Measurements from ENCODE around the gene TCAIM. TPM values are rescaled to one million over a fixed set of nuclear protein-coding genes. Genes with fewer than 3 reads are reported as not detected.

Gene TCAIM
- total and polyA plus RNA-seq, 12 donors, result 13.5 to 43.9 (median 33.3) TPM

- intact Hi-C loops (cut with DNase I), result loop anchor here in 4 of 10 donors (5.0 to 10.0 kb wide), 3 partner anchors 100 to 177 kb away; no protein-coding TSS in a partner anchor
- H3K4me3 ChIP-seq, result peak overlapping the region; percentile 49 to 84 (median 70)
- peak overlapping the region in 9 of 10 donors; percentile 95 to 98 (median 96) for H3K27ac ChIP-seq
- no peaks in the 10 kb centered on the region for H3K36me3 ChIP-seq
- H3K27me3 ChIP-seq, result no peaks in the 10 kb centered on the region
- TF ChIP-seq CTCF (IDR thresholded peaks at IDR 0.05), result no peak
- no peaks in the 10 kb centered on the region for H3K9me3 ChIP-seq
- WGBS, 2 donors, result 67 to 70% methylated on average over 5 of the region's 5 CpGs
- no peak for ATAC-seq
- no peak for DNase-seq
- peaks cover 0 to 40% (median 30%) of the 10 kb centered on the region in 9 donors for H3K4me1 ChIP-seq
Observed at GRCh38 chr3:44337248-44337785, 1.2 kb upstream of the TCAIM start.

- Histone ChIP-seq H3K27ac (peak overlapping the region; percentile 93 to 98 (median 96)), H3K27me3 (no peaks in the 10 kb centered on the region), H3K36me3 (no peaks in the 10 kb centered on the region), H3K4me3 (peak overlapping the region; percentile 49 to 84 (median 70)), H3K4me1 (peaks cover 0 to 44% (median 34%) of the 10 kb centered on the region in 9 donors), H3K9me3 (no peaks in the 10 kb centered on the region)
- peak in 1 of 9 donors; percentile 9 for TF ChIP-seq CTCF (IDR thresholded peaks at IDR 0.05)
- DNase-seq, result no peak
- 0 to 1% methylated on average over 15 of the region's 15 CpGs for WGBS, 2 donors
- intact Hi-C loops (cut with DNase I), result loop anchor here in 5 of 10 donors (2.0 to 10.0 kb wide), 4 partner anchors 99 to 176 kb away; no protein-coding TSS in a partner anchor
- no peak for ATAC-seq
Observed at GRCh38 chr3:44338828-44339127, 212 bp downstream of the TCAIM start.

- H3K36me3 ChIP-seq, result no peaks in the 10 kb centered on the region
- peak overlapping the region; percentile 93 to 98 (median 96) for H3K27ac ChIP-seq
- ATAC-seq (no peak), DNase-seq (no peak)
- H3K27me3 ChIP-seq, result no peaks in the 10 kb centered on the region
- intact Hi-C loops (cut with DNase I), result loop anchor here in 5 of 10 donors (2.0 to 10.0 kb wide), 4 partner anchors 98 to 175 kb away; no protein-coding TSS in a partner anchor
- 20 to 26% methylated on average over 11 of the region's 11 CpGs for WGBS, 2 donors
- H3K9me3 ChIP-seq, result no peaks in the 10 kb centered on the region
- TF ChIP-seq CTCF (IDR thresholded peaks at IDR 0.05), result no peak
- peaks cover 0 to 44% (median 34%) of the 10 kb centered on the region in 9 donors for H3K4me1 ChIP-seq
- peak overlapping the region; percentile 49 to 84 (median 70) for H3K4me3 ChIP-seq
Observed at GRCh38 chr3:44339181-44340057, 853 bp downstream of the TCAIM start.

GRCh38 chr3:44340058-44340395 is 1.5 kb downstream of the TCAIM start:
- no peaks in the 10 kb centered on the region for H3K36me3 ChIP-seq
- H3K27ac ChIP-seq, result peak overlapping the region in 7 of 10 donors; percentile 95 to 98 (median 96)
- H3K4me1 ChIP-seq, result peaks cover 0 to 44% (median 34%) of the 10 kb centered on the region in 9 donors
- H3K4me3 ChIP-seq, result peak overlapping the region in 7 of 10 donors; percentile 49 to 84 (median 71)
- no peak for TF ChIP-seq CTCF (IDR thresholded peaks at IDR 0.05)
- no peak for ATAC-seq
- H3K9me3 ChIP-seq, result no peaks in the 10 kb centered on the region
- no peak for DNase-seq
- no peaks in the 10 kb centered on the region for H3K27me3 ChIP-seq
- intact Hi-C loops (cut with DNase I), result no loop called here
- WGBS, 2 donors, result 51 to 66% methylated on average over 3 of the region's 3 CpGs
